ENCODE results near the gene GHDC.

GRCh38 chr17:42190491-42191274 lies 3.6 kb downstream of the GHDC start:
- no peak for TF ChIP-seq TCF12 (IDR thresholded peaks at IDR 0.05; ENCODE audit: low read depth)
- TF ChIP-seq YY1 (IDR thresholded peaks at IDR 0.05; ENCODE audit: low read depth): no peak
- TF ChIP-seq CREB1 (IDR thresholded peaks at IDR 0.05; ENCODE audit: low read depth): no peak
- no peak for TF ChIP-seq EP300 (IDR thresholded peaks at IDR 0.05; ENCODE audit: borderline replicate concordance)
- no peak for TF ChIP-seq USF1 (IDR thresholded peaks at IDR 0.05)
- no peak for TF ChIP-seq MAX (IDR thresholded peaks at IDR 0.05)
- no peak for TF ChIP-seq REST (IDR thresholded peaks at IDR 0.05; ENCODE audit: low read depth)
- no peak for TF ChIP-seq CEBPB (IDR thresholded peaks at IDR 0.05)
- TF ChIP-seq TAF1 (IDR thresholded peaks at IDR 0.05; ENCODE audit: low read depth): no peak
- no peak for TF ChIP-seq NFIC (IDR thresholded peaks at IDR 0.05)
- no peak for TF ChIP-seq TEAD4 (IDR thresholded peaks at IDR 0.05)
- TF ChIP-seq RAD21 (IDR thresholded peaks at IDR 0.05; ENCODE audit: low read depth): no peak
- TF ChIP-seq EGR1 (IDR thresholded peaks at IDR 0.05): no peak
- no peak for TF ChIP-seq ZBTB7A (IDR thresholded peaks at IDR 0.05; ENCODE audit: low read depth)

Data from Ishikawa (cell line).